Vagina (tissue), 2 donors: ENCODE results near the gene STARD13. TPM values are rescaled to one million over a fixed set of nuclear protein-coding genes. Genes with fewer than 3 reads are reported as not detected.

Experiments
- DNase-seq, 2 donors: peaks; one replicate each; pipeline ENCODE4 v3.0.0-alpha.2; 2017; ENCODE audit errors: extremely low spot score in 2 of 2
- H3K27ac ChIP-seq: fragments of 200-600 bp; sonication (generic); one replicate; pipeline ENCODE4 v1.5.1; 2019
- H3K27me3 ChIP-seq: fragments of 200-600 bp; sonication (generic); one replicate; pipeline ENCODE4 v1.5.1; 2019
- H3K36me3 ChIP-seq, 2 donors: fragments of 200-600 bp; sonication (generic); one replicate each; pipeline ENCODE4 v1.5.1; 2017 to 2019
- H3K4me1 ChIP-seq: fragments of 200-600 bp; sonication (generic); one replicate; pipeline ENCODE4 v1.5.1; 2019
- H3K4me3 ChIP-seq, 2 donors: fragments of 200-600 bp; sonication (generic); 1 replicate in 1 of 2; 2 replicates in 1 of 2; pipeline ENCODE4 v1.5.1; 2016 to 2019
- H3K9me3 ChIP-seq: fragments of 200-600 bp; sonication (generic); one replicate; pipeline ENCODE4 v1.5.1; 2019
- CTCF ChIP-seq, 3 experiments: fragments of 450-650 bp in 2 of 3; fragments of 200-600 bp in 1 of 3; sonication (generic) in 1 of 3; IDR thresholded peaks; one replicate each; pipeline ENCODE4 v1.5.1; 2017 to 2019; ENCODE audit warnings: antibody characterized with exemption in 3 of 3, mild to moderate bottlenecking in 2 of 3, moderate library complexity in 2 of 3
- POLR2A ChIP-seq, 2 donors: fragments of 450-650 bp; IDR thresholded peaks; one replicate each; pipeline ENCODE4 v1.6.1; 2017; ENCODE audit warnings: antibody characterized with exemption in 2 of 2, mild to moderate bottlenecking in 2 of 2, moderate library complexity in 2 of 2
- POLR2AphosphoS5 ChIP-seq, 2 donors: sonication (generic); formaldehyde crosslinking; IDR thresholded peaks; one replicate each; pipeline ENCODE4 v1.9.0; 2017; ENCODE audit warnings: antibody characterized with exemption in 2 of 2, mild to moderate bottlenecking in 2 of 2, low read depth in 1 of 2; ENCODE audit not compliant: insufficient read depth in 1 of 2
- intact Hi-C: fragments of 100-400 bp; cut with DNase I; formaldehyde crosslinking; loops from one replicate; pipeline ENCODE4 v1.15.1; 2023
- total RNA-seq: library from RNA; depleted of rRNA; stranded (reverse); fragments of >200 nt; gene quantifications from one replicate; pipeline ENCODE4 v1.2.3, GENCODE V29; 2016

Gene STARD13
- total RNA-seq, 1 donor from 2014 or later: 33.1 TPM

- Histone ChIP-seq H3K4me3 (no peak overlapping the region), H3K27ac (no peak overlapping the region), H3K36me3 (no peaks in the 10 kb centered on the region), H3K9me3 (no peaks in the 10 kb centered on the region), H3K27me3 (no peaks in the 10 kb centered on the region), H3K4me1 (no peaks in the 10 kb centered on the region)
- no peak for DNase-seq
- intact Hi-C loops: no loop called here
- no peak for TF ChIP-seq CTCF (IDR thresholded peaks at IDR 0.05)
- TF ChIP-seq POLR2AphosphoS5 (IDR thresholded peaks at IDR 0.05; ENCODE audit: insufficient read depth in 1 of 2, low read depth in 1 of 2): no peak
- TF ChIP-seq POLR2A (IDR thresholded peaks at IDR 0.05): no peak
These were observed 193.2 kb downstream of the STARD13 start for GRCh38 chr13:33092073-33092987.

DNA sequence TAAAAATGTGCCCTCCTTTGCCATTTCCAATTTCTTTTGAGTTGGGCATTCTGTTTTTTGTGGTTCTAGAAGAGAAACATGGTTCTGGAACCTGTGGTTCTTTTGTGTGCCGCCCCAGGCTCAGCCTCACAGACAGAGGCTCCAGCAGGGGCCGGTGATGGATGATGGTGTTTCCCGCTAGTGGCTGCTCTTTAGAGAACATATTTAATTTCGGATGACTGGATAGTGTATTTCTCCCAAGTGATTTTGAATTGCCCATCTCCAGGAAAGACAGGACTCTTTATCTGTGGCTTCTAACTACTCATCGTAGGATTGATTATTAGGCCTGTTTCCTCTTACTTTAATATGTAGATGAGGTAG is 194.2 kb downstream of the STARD13 start:
- no peak overlapping the region for H3K4me3 ChIP-seq
- H3K36me3 ChIP-seq: no peaks in the 10 kb centered on the region
- H3K27ac ChIP-seq: no peak overlapping the region
- H3K9me3 ChIP-seq: no peaks in the 10 kb centered on the region
- H3K4me1 ChIP-seq: no peaks in the 10 kb centered on the region
- TF ChIP-seq POLR2AphosphoS5 (IDR thresholded peaks at IDR 0.05; ENCODE audit: insufficient read depth in 1 of 2, low read depth in 1 of 2) (no peak), CTCF (IDR thresholded peaks at IDR 0.05) (no peak), POLR2A (IDR thresholded peaks at IDR 0.05) (no peak)
- DNase-seq: no peak
- H3K27me3 ChIP-seq: no peaks in the 10 kb centered on the region
- intact Hi-C loops: no loop called here

DNA sequence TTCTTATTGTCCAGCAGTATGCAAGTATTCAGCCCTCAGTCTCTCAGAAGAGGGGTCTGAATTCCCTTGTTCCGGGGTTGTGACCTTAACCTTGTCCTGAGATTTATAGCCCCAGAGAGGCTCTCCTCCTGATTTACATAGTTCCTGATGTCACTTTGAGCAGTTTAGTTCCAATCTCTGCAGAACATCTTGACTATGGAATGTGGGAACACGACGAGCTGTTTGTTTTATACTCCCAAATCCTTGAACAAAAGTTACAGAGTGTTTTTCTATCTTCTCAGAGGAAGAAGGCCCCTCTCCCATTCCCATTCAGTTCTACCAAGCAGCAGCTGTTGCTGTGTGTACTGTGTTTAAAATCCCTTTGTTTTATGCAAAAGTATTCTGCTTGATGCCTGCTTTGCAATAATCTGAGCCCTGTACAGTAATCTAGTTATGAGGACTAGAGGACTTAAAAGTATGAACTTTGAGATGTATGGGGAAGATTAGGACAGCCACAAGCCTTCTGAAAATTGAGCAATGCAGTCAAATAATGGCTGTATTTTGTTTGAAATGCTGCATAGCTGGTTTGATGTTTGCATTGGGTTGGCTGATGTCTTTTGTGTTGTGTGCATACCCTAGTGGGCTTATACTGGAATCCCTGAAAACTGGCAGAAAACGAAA is 194.7 kb downstream of the STARD13 start:
- H3K27ac ChIP-seq: no peak overlapping the region
- no peaks in the 10 kb centered on the region for H3K4me1 ChIP-seq
- intact Hi-C loops: no loop called here
- H3K27me3 ChIP-seq: no peaks in the 10 kb centered on the region
- no peaks in the 10 kb centered on the region for H3K9me3 ChIP-seq
- no peaks in the 10 kb centered on the region for H3K36me3 ChIP-seq
- no peak overlapping the region for H3K4me3 ChIP-seq
- TF ChIP-seq POLR2A (IDR thresholded peaks at IDR 0.05) (no peak), CTCF (IDR thresholded peaks at IDR 0.05) (no peak), POLR2AphosphoS5 (IDR thresholded peaks at IDR 0.05; ENCODE audit: insufficient read depth in 1 of 2, low read depth in 1 of 2) (no peak)
- no peak for DNase-seq

GRCh38 chr13:33089311-33089710 is 196.2 kb downstream of the STARD13 start:
- intact Hi-C loops: no loop called here
- Histone ChIP-seq H3K4me3 (no peak overlapping the region), H3K36me3 (no peaks in the 10 kb centered on the region), H3K9me3 (no peaks in the 10 kb centered on the region), H3K27ac (no peak overlapping the region), H3K4me1 (no peaks in the 10 kb centered on the region), H3K27me3 (no peaks in the 10 kb centered on the region)
- TF ChIP-seq POLR2A (IDR thresholded peaks at IDR 0.05): no peak
- no peak for TF ChIP-seq CTCF (IDR thresholded peaks at IDR 0.05)
- TF ChIP-seq POLR2AphosphoS5 (IDR thresholded peaks at IDR 0.05; ENCODE audit: insufficient read depth in 1 of 2, low read depth in 1 of 2): no peak
- DNase-seq: no peak

GRCh38 chr13:33087790-33088189 is 197.8 kb downstream of the STARD13 start:
- Histone ChIP-seq H3K36me3 (no peaks in the 10 kb centered on the region), H3K4me1 (no peaks in the 10 kb centered on the region), H3K9me3 (no peaks in the 10 kb centered on the region), H3K4me3 (no peak overlapping the region), H3K27ac (no peak overlapping the region), H3K27me3 (no peaks in the 10 kb centered on the region)
- TF ChIP-seq POLR2AphosphoS5 (IDR thresholded peaks at IDR 0.05; ENCODE audit: insufficient read depth in 1 of 2, low read depth in 1 of 2) (no peak), CTCF (IDR thresholded peaks at IDR 0.05) (no peak), POLR2A (IDR thresholded peaks at IDR 0.05) (no peak)
- DNase-seq: no peak
- intact Hi-C loops: no loop called here
